Measurements from ENCODE around the gene ZNF559. TPM values are rescaled to one million over a fixed set of nuclear protein-coding genes. Genes with fewer than 3 reads are reported as not detected.

Gene ZNF559
- total RNA-seq, 1 experiment from 2014 or later = 15.1 TPM

DNA sequence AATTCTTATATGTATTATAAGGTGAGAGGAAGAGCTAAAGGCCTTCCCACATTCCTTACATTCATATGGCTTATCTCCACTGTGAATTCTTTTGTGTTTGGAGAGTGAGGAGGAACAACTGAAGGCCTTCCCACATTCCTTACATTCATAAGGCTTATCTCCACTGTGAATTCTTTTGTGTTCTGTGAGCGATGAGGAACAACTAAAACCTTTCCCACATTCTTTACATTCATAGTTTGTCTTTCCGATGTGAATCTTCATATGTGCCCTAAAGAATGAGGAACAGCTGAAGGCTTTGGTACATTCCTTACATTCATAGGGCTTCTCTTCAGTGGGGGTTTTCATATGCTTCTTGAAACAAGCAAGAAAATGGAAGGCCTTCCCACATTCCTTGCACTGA, 27.6 kb upstream of the ZNF559 start (continued):
- TF ChIP-seq HMGXB4 (CRISPR knock-in tag; IDR thresholded peaks at IDR 0.05) (no peak), TEAD4 (CRISPR knock-in tag; IDR thresholded peaks at IDR 0.05) (no peak)

GRCh38 chr19:9306443-9306842, 17.5 kb upstream of the ZNF559 start:
- Mint-ChIP-seq H3K27me3 (ENCODE audit: low read depth) (peaks cover 5% of the 10 kb centered on the region; the same call in 1 of the 2 replicates), H3K4me1 (no peaks in the 10 kb centered on the region), H3K27ac (no peak overlapping the region), H3K36me3 (peaks cover 30% of the 10 kb centered on the region), H3K4me3 (no peak overlapping the region), H3K9me3 (peaks cover 26% of the 10 kb centered on the region)
- ATAC-seq = no peak
- ChIA-PET POLR2A (no interaction called here), CTCF (interaction anchor here (0.7 kb wide), 1 partner anchor 236 kb away, joined by 3 read pairs; no protein-coding TSS in a partner anchor)
- no peak for DNase-seq (ENCODE audit: low spot score)
- no peak for TF ChIP-seq IRF2 (CRISPR knock-in tag; IDR thresholded peaks at IDR 0.05; ENCODE audit: borderline replicate concordance, low read depth)
- TF ChIP-seq GRHL2 (CRISPR knock-in tag; IDR thresholded peaks at IDR 0.05; ENCODE audit: insufficient replicate concordance, severe bottlenecking) = no peak
- TF ChIP-seq ZNF232 (CRISPR knock-in tag; IDR thresholded peaks at IDR 0.05) = no peak
- no peak for TF ChIP-seq TEAD1 (CRISPR knock-in tag; IDR thresholded peaks at IDR 0.05)
- TF ChIP-seq, protein P1, sequence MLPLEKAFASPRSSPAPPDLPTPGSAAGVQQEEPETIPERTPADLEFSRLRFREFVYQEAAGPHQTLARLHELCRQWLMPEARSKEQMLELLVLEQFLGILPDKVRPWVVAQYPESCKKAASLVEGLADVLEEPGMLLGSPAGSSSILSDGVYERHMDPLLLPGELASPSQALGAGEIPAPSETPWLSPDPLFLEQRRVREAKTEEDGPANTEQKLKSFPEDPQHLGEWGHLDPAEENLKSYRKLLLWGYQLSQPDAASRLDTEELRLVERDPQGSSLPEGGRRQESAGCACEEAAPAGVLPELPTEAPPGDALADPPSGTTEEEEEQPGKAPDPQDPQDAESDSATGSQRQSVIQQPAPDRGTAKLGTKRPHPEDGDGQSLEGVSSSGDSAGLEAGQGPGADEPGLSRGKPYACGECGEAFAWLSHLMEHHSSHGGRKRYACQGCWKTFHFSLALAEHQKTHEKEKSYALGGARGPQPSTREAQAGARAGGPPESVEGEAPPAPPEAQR (CRISPR knock-in tag; IDR thresholded peaks at IDR 0.05) = no peak
- TF ChIP-seq, protein P2, sequence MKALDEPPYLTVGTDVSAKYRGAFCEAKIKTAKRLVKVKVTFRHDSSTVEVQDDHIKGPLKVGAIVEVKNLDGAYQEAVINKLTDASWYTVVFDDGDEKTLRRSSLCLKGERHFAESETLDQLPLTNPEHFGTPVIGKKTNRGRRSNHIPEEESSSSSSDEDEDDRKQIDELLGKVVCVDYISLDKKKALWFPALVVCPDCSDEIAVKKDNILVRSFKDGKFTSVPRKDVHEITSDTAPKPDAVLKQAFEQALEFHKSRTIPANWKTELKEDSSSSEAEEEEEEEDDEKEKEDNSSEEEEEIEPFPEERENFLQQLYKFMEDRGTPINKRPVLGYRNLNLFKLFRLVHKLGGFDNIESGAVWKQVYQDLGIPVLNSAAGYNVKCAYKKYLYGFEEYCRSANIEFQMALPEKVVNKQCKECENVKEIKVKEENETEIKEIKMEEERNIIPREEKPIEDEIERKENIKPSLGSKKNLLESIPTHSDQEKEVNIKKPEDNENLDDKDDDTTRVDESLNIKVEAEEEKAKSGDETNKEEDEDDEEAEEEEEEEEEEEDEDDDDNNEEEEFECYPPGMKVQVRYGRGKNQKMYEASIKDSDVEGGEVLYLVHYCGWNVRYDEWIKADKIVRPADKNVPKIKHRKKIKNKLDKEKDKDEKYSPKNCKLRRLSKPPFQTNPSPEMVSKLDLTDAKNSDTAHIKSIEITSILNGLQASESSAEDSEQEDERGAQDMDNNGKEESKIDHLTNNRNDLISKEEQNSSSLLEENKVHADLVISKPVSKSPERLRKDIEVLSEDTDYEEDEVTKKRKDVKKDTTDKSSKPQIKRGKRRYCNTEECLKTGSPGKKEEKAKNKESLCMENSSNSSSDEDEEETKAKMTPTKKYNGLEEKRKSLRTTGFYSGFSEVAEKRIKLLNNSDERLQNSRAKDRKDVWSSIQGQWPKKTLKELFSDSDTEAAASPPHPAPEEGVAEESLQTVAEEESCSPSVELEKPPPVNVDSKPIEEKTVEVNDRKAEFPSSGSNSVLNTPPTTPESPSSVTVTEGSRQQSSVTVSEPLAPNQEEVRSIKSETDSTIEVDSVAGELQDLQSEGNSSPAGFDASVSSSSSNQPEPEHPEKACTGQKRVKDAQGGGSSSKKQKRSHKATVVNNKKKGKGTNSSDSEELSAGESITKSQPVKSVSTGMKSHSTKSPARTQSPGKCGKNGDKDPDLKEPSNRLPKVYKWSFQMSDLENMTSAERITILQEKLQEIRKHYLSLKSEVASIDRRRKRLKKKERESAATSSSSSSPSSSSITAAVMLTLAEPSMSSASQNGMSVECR (CRISPR knock-in tag; IDR thresholded peaks at IDR 0.05; ENCODE audit: borderline replicate concordance) = no peak
- TF ChIP-seq, protein P3, sequence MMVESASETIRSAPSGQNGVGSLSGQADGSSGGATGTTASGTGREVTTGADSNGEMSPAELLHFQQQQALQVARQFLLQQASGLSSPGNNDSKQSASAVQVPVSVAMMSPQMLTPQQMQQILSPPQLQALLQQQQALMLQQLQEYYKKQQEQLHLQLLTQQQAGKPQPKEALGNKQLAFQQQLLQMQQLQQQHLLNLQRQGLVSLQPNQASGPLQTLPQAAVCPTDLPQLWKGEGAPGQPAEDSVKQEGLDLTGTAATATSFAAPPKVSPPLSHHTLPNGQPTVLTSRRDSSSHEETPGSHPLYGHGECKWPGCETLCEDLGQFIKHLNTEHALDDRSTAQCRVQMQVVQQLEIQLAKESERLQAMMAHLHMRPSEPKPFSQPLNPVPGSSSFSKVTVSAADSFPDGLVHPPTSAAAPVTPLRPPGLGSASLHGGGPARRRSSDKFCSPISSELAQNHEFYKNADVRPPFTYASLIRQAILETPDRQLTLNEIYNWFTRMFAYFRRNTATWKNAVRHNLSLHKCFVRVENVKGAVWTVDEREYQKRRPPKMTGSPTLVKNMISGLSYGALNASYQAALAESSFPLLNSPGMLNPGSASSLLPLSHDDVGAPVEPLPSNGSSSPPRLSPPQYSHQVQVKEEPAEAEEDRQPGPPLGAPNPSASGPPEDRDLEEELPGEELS (CRISPR knock-in tag; IDR thresholded peaks at IDR 0.05) = no peak
- TF ChIP-seq ZMAT4 (CRISPR knock-in tag; IDR thresholded peaks at IDR 0.05) = no peak
- TF ChIP-seq NR2C2 (CRISPR knock-in tag; IDR thresholded peaks at IDR 0.05) = no peak
- TF ChIP-seq ATF1 (CRISPR knock-in tag; IDR thresholded peaks at IDR 0.05) = no peak
- no peak for TF ChIP-seq TCF7 (CRISPR knock-in tag; IDR thresholded peaks at IDR 0.05; ENCODE audit: low read depth)
- TF ChIP-seq ZNF219 (CRISPR knock-in tag; IDR thresholded peaks at IDR 0.05; ENCODE audit: borderline replicate concordance) = no peak
- TF ChIP-seq, protein P4, sequence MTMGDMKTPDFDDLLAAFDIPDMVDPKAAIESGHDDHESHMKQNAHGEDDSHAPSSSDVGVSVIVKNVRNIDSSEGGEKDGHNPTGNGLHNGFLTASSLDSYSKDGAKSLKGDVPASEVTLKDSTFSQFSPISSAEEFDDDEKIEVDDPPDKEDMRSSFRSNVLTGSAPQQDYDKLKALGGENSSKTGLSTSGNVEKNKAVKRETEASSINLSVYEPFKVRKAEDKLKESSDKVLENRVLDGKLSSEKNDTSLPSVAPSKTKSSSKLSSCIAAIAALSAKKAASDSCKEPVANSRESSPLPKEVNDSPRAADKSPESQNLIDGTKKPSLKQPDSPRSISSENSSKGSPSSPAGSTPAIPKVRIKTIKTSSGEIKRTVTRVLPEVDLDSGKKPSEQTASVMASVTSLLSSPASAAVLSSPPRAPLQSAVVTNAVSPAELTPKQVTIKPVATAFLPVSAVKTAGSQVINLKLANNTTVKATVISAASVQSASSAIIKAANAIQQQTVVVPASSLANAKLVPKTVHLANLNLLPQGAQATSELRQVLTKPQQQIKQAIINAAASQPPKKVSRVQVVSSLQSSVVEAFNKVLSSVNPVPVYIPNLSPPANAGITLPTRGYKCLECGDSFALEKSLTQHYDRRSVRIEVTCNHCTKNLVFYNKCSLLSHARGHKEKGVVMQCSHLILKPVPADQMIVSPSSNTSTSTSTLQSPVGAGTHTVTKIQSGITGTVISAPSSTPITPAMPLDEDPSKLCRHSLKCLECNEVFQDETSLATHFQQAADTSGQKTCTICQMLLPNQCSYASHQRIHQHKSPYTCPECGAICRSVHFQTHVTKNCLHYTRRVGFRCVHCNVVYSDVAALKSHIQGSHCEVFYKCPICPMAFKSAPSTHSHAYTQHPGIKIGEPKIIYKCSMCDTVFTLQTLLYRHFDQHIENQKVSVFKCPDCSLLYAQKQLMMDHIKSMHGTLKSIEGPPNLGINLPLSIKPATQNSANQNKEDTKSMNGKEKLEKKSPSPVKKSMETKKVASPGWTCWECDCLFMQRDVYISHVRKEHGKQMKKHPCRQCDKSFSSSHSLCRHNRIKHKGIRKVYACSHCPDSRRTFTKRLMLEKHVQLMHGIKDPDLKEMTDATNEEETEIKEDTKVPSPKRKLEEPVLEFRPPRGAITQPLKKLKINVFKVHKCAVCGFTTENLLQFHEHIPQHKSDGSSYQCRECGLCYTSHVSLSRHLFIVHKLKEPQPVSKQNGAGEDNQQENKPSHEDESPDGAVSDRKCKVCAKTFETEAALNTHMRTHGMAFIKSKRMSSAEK (CRISPR knock-in tag; IDR thresholded peaks at IDR 0.05; ENCODE audit: borderline replicate concordance) = no peak
- no peak for TF ChIP-seq JAZF1 (CRISPR knock-in tag; IDR thresholded peaks at IDR 0.05)
- no peak for TF ChIP-seq PRRX2 (CRISPR knock-in tag; IDR thresholded peaks at IDR 0.05)
- TF ChIP-seq GABPB1 (CRISPR knock-in tag; IDR thresholded peaks at IDR 0.05) = no peak
- TF ChIP-seq, protein P5, sequence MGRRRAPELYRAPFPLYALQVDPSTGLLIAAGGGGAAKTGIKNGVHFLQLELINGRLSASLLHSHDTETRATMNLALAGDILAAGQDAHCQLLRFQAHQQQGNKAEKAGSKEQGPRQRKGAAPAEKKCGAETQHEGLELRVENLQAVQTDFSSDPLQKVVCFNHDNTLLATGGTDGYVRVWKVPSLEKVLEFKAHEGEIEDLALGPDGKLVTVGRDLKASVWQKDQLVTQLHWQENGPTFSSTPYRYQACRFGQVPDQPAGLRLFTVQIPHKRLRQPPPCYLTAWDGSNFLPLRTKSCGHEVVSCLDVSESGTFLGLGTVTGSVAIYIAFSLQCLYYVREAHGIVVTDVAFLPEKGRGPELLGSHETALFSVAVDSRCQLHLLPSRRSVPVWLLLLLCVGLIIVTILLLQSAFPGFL (CRISPR knock-in tag; IDR thresholded peaks at IDR 0.05; ENCODE audit: borderline replicate concordance) = no peak
- TF ChIP-seq MAX (CRISPR knock-in tag; IDR thresholded peaks at IDR 0.05) = no peak
- no peak for TF ChIP-seq JUN (CRISPR knock-in tag; IDR thresholded peaks at IDR 0.05)

Data from WTC11 (cell line).